ENCODE data around the gene GPC5. TPM values are rescaled to one million over a fixed set of nuclear protein-coding genes. Genes with fewer than 3 reads are reported as not detected.

Gene GPC5
- total and polyA plus RNA-seq, 3 donors from 2014 or later: 11.5 to 81.8 (median 52.1) TPM

- WGBS, 2 donors: 83 to 87% methylated on average over 7 of the region's 7 CpGs
- H3K27ac ChIP-seq: no peak overlapping the region
- no peaks in the 10 kb centered on the region for H3K36me3 ChIP-seq (ENCODE audit: low read depth, missing control alignments)
- no peak overlapping the region for H3K4me3 ChIP-seq
- no peaks in the 10 kb centered on the region for H3K27me3 ChIP-seq
- intact Hi-C loops (cut with DNase I; ENCODE audit: low total_unique reads): no loop called here
- H3K9me3 ChIP-seq: no peaks in the 10 kb centered on the region
- no peak for DNase-seq
- H3K4me1 ChIP-seq: no peaks in the 10 kb centered on the region
- TF ChIP-seq POLR2A (IDR thresholded peaks at IDR 0.05) (no peak), CTCF (IDR thresholded peaks at IDR 0.05) (no peak)
These were observed 1383.7 kb downstream of the GPC5 start for GRCh38 chr13:92781965-92782690.

GRCh38 chr13:92802776-92803175 lies 1404.4 kb downstream of the GPC5 start:
- H3K4me1 ChIP-seq: no peaks in the 10 kb centered on the region
- H3K9me3 ChIP-seq: no peaks in the 10 kb centered on the region
- intact Hi-C loops (cut with DNase I; ENCODE audit: low total_unique reads): no loop called here
- H3K4me3 ChIP-seq: no peak overlapping the region
- 52 to 63% methylated on average over 1 of the region's 1 CpG for WGBS, 2 donors
- TF ChIP-seq POLR2A (IDR thresholded peaks at IDR 0.05) (no peak), CTCF (IDR thresholded peaks at IDR 0.05) (no peak)
- H3K27me3 ChIP-seq: no peaks in the 10 kb centered on the region
- no peaks in the 10 kb centered on the region for H3K36me3 ChIP-seq (ENCODE audit: low read depth, missing control alignments)
- no peak for DNase-seq
- H3K27ac ChIP-seq: no peak overlapping the region

- Histone ChIP-seq H3K4me3 (no peak overlapping the region), H3K4me1 (no peaks in the 10 kb centered on the region), H3K27ac (no peak overlapping the region), H3K36me3 (ENCODE audit: low read depth, missing control alignments) (no peaks in the 10 kb centered on the region), H3K9me3 (no peaks in the 10 kb centered on the region), H3K27me3 (no peaks in the 10 kb centered on the region)
- intact Hi-C loops (cut with DNase I; ENCODE audit: low total_unique reads): no loop called here
- TF ChIP-seq CTCF (IDR thresholded peaks at IDR 0.05) (no peak), POLR2A (IDR thresholded peaks at IDR 0.05) (no peak)
- DNase-seq: no peak
- 89% methylated on average over 1 of the region's 1 CpG for WGBS, 2 donors
These were observed 1405.9 kb downstream of the GPC5 start for GRCh38 chr13:92804346-92804745.

- no peak for TF ChIP-seq POLR2A (IDR thresholded peaks at IDR 0.05)
- no peak for TF ChIP-seq CTCF (IDR thresholded peaks at IDR 0.05)
- Histone ChIP-seq H3K36me3 (ENCODE audit: low read depth, missing control alignments) (no peaks in the 10 kb centered on the region), H3K4me1 (no peaks in the 10 kb centered on the region), H3K27me3 (no peaks in the 10 kb centered on the region), H3K4me3 (no peak overlapping the region), H3K27ac (no peak overlapping the region), H3K9me3 (no peaks in the 10 kb centered on the region)
- DNase-seq: no peak
- WGBS, 2 donors: 45 to 72% methylated on average over 2 of the region's 2 CpGs
- intact Hi-C loops (cut with DNase I; ENCODE audit: low total_unique reads): no loop called here
These were observed 1406.5 kb downstream of the GPC5 start for GRCh38 chr13:92804926-92805325.

GRCh38 chr13:92805766-92806165 lies 1407.3 kb downstream of the GPC5 start:
- intact Hi-C loops (cut with DNase I; ENCODE audit: low total_unique reads): no loop called here
- Histone ChIP-seq H3K36me3 (ENCODE audit: low read depth, missing control alignments) (no peaks in the 10 kb centered on the region), H3K27me3 (no peaks in the 10 kb centered on the region), H3K27ac (peak overlapping the region; percentile 9 to 60), H3K4me1 (no peaks in the 10 kb centered on the region), H3K9me3 (no peaks in the 10 kb centered on the region), H3K4me3 (peak overlapping the region; percentile 15 to 27)
- no peak for TF ChIP-seq CTCF (IDR thresholded peaks at IDR 0.05)
- TF ChIP-seq POLR2A (IDR thresholded peaks at IDR 0.05): no peak
- DNase-seq: no peak

Data from testis (tissue), 3 donors.